Central memory CD8-positive, alpha-beta T cell (primary cell): ENCODE measurements around the gene CD8B.

Experiments
- ATAC-seq: fragments of 150-1000 bp; cut with Tn5 transposase; replicated peaks from 2 replicates; pipeline ENCODE4 v1.10.0; 2022; ENCODE audit warnings: mild to moderate bottlenecking, moderate FRiP score, moderate number of reproducible peaks; ENCODE audit not compliant: poor library complexity, severe bottlenecking; ENCODE audit errors: extremely low read depth
- DNase-seq, 2 donors: peaks; one replicate each; pipeline ENCODE4 v3.0.0; 2021; ENCODE audit warnings: low spot score in 2 of 2
- H3K27ac Mint-ChIP-seq: one replicate; pipeline ENCODE4 v1.8.0; 2022; ENCODE audit warnings: low read depth, mild to moderate bottlenecking, moderate library complexity, mixed read lengths
- H3K27me3 Mint-ChIP-seq: one replicate; pipeline ENCODE4 v1.8.0; 2022; ENCODE audit warnings: mixed read lengths
- H3K36me3 Mint-ChIP-seq: one replicate; pipeline ENCODE4 v1.8.0; 2022; ENCODE audit warnings: mild to moderate bottlenecking, moderate library complexity, mixed read lengths; ENCODE audit not compliant: insufficient read depth
- H3K4me1 Mint-ChIP-seq: one replicate; pipeline ENCODE4 v1.8.0; 2022; ENCODE audit warnings: mixed read lengths
- H3K4me3 Mint-ChIP-seq: one replicate; pipeline ENCODE4 v1.8.0; 2022; ENCODE audit warnings: mild to moderate bottlenecking, moderate library complexity, mixed read lengths
- H3K9me3 Mint-ChIP-seq: one replicate; pipeline ENCODE4 v1.8.0; 2022; ENCODE audit warnings: mixed read lengths

The CD8B gene

GRCh38 chr2:86808315-86809161, 53.1 kb downstream of the CD8B start:
- no peaks in the 10 kb centered on the region for H3K9me3 Mint-ChIP-seq
- peak; percentile 83 for ATAC-seq
- no peaks in the 10 kb centered on the region for H3K27me3 Mint-ChIP-seq
- H3K27ac Mint-ChIP-seq: peak overlapping the region; percentile 93
- peak; percentile 98 to 99 for DNase-seq
- H3K36me3 Mint-ChIP-seq: peaks cover 27% of the 10 kb centered on the region
- peak overlapping the region; percentile 87 for H3K4me3 Mint-ChIP-seq
- peaks cover 77% of the 10 kb centered on the region for H3K4me1 Mint-ChIP-seq

GRCh38 chr2:86807468-86808275, 54.0 kb downstream of the CD8B start:
- Mint-ChIP-seq H3K4me1 (peaks cover 70% of the 10 kb centered on the region), H3K4me3 (peak overlapping the region; percentile 87), H3K9me3 (no peaks in the 10 kb centered on the region), H3K27me3 (no peaks in the 10 kb centered on the region), H3K27ac (peak overlapping the region; percentile 93), H3K36me3 (peaks cover 21% of the 10 kb centered on the region)
- DNase-seq (peak; percentile 47 to 63), ATAC-seq (peak; percentile 44)

- no peaks in the 10 kb centered on the region for H3K9me3 Mint-ChIP-seq
- peaks cover 64% of the 10 kb centered on the region for H3K4me1 Mint-ChIP-seq
- no peaks in the 10 kb centered on the region for H3K27me3 Mint-ChIP-seq
- peak overlapping the region; percentile 87 for H3K4me3 Mint-ChIP-seq
- peaks cover 18% of the 10 kb centered on the region for H3K36me3 Mint-ChIP-seq
- H3K27ac Mint-ChIP-seq: peak overlapping the region; percentile 93
- DNase-seq (no peak), ATAC-seq (no peak)
These were observed 54.6 kb downstream of the CD8B start for GRCh38 chr2:86807133-86807467.

GRCh38 chr2:86806059-86806857, 55.4 kb downstream of the CD8B start:
- peaks cover 14% of the 10 kb centered on the region for H3K36me3 Mint-ChIP-seq
- no peak for ATAC-seq
- no peaks in the 10 kb centered on the region for H3K27me3 Mint-ChIP-seq
- H3K9me3 Mint-ChIP-seq: no peaks in the 10 kb centered on the region
- peak overlapping the region; percentile 87 for H3K4me3 Mint-ChIP-seq
- H3K4me1 Mint-ChIP-seq: peaks cover 56% of the 10 kb centered on the region
- DNase-seq: no peak
- H3K27ac Mint-ChIP-seq: peak overlapping the region; percentile 93

GRCh38 chr2:86800856-86801567, 60.7 kb downstream of the CD8B start:
- Mint-ChIP-seq H3K27me3 (no peaks in the 10 kb centered on the region), H3K4me1 (peaks cover 18% of the 10 kb centered on the region), H3K27ac (no peak overlapping the region), H3K4me3 (no peak overlapping the region), H3K9me3 (peaks cover 14% of the 10 kb centered on the region), H3K36me3 (peaks cover 10% of the 10 kb centered on the region)
- ATAC-seq: no peak
- no peak for DNase-seq

GRCh38 chr2:86794861-86795260, 66.8 kb downstream of the CD8B start:
- Mint-ChIP-seq H3K27ac (peak overlapping the region; percentile 96), H3K9me3 (peaks cover 25% of the 10 kb centered on the region), H3K36me3 (peaks cover 38% of the 10 kb centered on the region), H3K27me3 (no peaks in the 10 kb centered on the region), H3K4me1 (peaks cover 54% of the 10 kb centered on the region), H3K4me3 (peak overlapping the region; percentile 61)
- ATAC-seq (peak; percentile 48), DNase-seq (peak in 1 of 2 donors; percentile 36)

- H3K27ac Mint-ChIP-seq: peak overlapping the region; percentile 96
- ATAC-seq (peak; percentile 31), DNase-seq (peak in 1 of 2 donors; percentile 54)
- H3K36me3 Mint-ChIP-seq: peaks cover 48% of the 10 kb centered on the region
- H3K27me3 Mint-ChIP-seq: no peaks in the 10 kb centered on the region
- peak overlapping the region; percentile 61 for H3K4me3 Mint-ChIP-seq
- peaks cover 25% of the 10 kb centered on the region for H3K9me3 Mint-ChIP-seq
- H3K4me1 Mint-ChIP-seq: peaks cover 57% of the 10 kb centered on the region
These were observed 67.9 kb downstream of the CD8B start for GRCh38 chr2:86793752-86794151.

GRCh38 chr2:86791573-86791972, 70.1 kb downstream of the CD8B start:
- peaks cover 17% of the 10 kb centered on the region for H3K9me3 Mint-ChIP-seq
- peaks cover 65% of the 10 kb centered on the region for H3K36me3 Mint-ChIP-seq
- H3K27ac Mint-ChIP-seq: peak overlapping the region; percentile 96
- DNase-seq (no peak), ATAC-seq (no peak)
- peaks cover 70% of the 10 kb centered on the region for H3K4me1 Mint-ChIP-seq
- H3K27me3 Mint-ChIP-seq: no peaks in the 10 kb centered on the region
- H3K4me3 Mint-ChIP-seq: peak overlapping the region; percentile 76

- peak within 1 kb of the TSS; percentile 96 for H3K27ac Mint-ChIP-seq
These were observed 70.8 kb downstream of the CD8B start, which contains the start of gene CD8A for GRCh38 chr2:86790676-86791572. Gene CD8A (minus strand): TSS chr2:86790913. CDS start chr2:86790825, 88 bp downstream.

GRCh38 chr2:86790134-86790675, 71.5 kb downstream of the CD8B start:
- no peak for DNase-seq
- Mint-ChIP-seq H3K27me3 (no peaks in the 10 kb centered on the region), H3K9me3 (peaks cover 3% of the 10 kb centered on the region), H3K27ac (peak overlapping the region; percentile 96), H3K4me1 (peaks cover 73% of the 10 kb centered on the region), H3K4me3 (peak overlapping the region; percentile 76), H3K36me3 (peaks cover 75% of the 10 kb centered on the region)
- ATAC-seq: no peak

More at GRCh38 chr2:86790676-86791572, 70.8 kb downstream of the CD8B start, which contains the start of gene CD8A:
- H3K4me3 Mint-ChIP-seq: peak within 1 kb of the TSS; percentile 76
- H3K4me1 Mint-ChIP-seq: peaks cover 73% of the 10 kb centered on the region
- H3K27me3 Mint-ChIP-seq: no peaks in the 10 kb centered on the region
- peaks cover 10% of the 10 kb centered on the region for H3K9me3 Mint-ChIP-seq
- ATAC-seq (peak; percentile 22), DNase-seq (peak; percentile 74 to 82)
- H3K36me3 Mint-ChIP-seq: peaks cover 68% of the 10 kb centered on the region

- ATAC-seq: no peak
- Mint-ChIP-seq H3K27ac (peak overlapping the region; percentile 96), H3K36me3 (peaks cover 80% of the 10 kb centered on the region)
These were observed 72.0 kb downstream of the CD8B start for GRCh38 chr2:86789687-86790133.

More at GRCh38 chr2:86789687-86790133, 72.0 kb downstream of the CD8B start:
- Mint-ChIP-seq H3K4me1 (peaks cover 71% of the 10 kb centered on the region), H3K27me3 (no peaks in the 10 kb centered on the region), H3K9me3 (no peaks in the 10 kb centered on the region), H3K4me3 (peak overlapping the region; percentile 76)
- no peak for DNase-seq
